ENCODE measurements around the gene PRPF40A. TPM values are rescaled to one million over a fixed set of nuclear protein-coding genes. Genes with fewer than 3 reads are reported as not detected.
A peak's percentile ranks its signal among the peaks of the same experiment; 100 is the strongest.

Gene PRPF40A
- total and polyA plus RNA-seq, 2 of the 13 experiments (the other 11 are each of a cell fraction or from before 2014, with no cell fraction given): 146 to 207 TPM

DNA sequence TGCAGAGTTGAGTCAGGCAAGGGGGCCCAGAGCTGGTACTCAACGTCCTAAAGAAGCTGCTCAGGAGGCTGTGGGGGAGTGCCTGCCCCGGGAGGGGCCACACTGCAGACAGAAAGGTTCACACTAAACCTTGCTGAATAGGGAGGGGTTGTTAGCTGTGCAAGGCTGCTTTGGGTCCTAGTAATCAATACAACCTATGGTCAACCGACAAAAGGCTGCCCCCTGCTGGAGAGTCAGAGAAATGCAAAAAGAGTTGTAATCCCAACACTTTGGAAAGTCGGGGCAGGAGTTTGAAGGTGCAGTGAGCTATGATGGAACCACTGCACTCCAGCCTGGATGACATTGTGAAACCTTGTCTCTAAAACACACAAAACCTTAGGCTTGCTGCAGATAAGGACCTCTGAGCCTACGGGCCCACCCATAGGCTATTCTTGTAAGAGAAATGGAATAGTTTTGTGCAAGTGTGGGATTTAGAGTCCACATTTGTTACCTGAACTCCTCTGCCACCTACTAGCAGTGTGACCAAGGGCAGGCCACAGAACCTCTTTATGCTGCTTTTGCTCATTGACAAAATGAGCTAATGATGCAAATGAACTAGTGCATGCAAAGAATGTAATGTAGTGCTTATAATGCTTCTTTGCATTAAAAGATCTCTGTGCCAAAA is 81.5 kb downstream of the PRPF40A start (continued):
- TF ChIP-seq, protein P1, sequence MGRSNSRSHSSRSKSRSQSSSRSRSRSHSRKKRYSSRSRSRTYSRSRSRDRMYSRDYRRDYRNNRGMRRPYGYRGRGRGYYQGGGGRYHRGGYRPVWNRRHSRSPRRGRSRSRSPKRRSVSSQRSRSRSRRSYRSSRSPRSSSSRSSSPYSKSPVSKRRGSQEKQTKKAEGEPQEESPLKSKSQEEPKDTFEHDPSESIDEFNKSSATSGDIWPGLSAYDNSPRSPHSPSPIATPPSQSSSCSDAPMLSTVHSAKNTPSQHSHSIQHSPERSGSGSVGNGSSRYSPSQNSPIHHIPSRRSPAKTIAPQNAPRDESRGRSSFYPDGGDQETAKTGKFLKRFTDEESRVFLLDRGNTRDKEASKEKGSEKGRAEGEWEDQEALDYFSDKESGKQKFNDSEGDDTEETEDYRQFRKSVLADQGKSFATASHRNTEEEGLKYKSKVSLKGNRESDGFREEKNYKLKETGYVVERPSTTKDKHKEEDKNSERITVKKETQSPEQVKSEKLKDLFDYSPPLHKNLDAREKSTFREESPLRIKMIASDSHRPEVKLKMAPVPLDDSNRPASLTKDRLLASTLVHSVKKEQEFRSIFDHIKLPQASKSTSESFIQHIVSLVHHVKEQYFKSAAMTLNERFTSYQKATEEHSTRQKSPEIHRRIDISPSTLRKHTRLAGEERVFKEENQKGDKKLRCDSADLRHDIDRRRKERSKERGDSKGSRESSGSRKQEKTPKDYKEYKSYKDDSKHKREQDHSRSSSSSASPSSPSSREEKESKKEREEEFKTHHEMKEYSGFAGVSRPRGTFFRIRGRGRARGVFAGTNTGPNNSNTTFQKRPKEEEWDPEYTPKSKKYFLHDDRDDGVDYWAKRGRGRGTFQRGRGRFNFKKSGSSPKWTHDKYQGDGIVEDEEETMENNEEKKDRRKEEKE (IDR thresholded peaks at IDR 0.05): no peak
- TF ChIP-seq, protein P2, sequence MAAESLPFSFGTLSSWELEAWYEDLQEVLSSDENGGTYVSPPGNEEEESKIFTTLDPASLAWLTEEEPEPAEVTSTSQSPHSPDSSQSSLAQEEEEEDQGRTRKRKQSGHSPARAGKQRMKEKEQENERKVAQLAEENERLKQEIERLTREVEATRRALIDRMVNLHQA (CRISPR knock-in tag; IDR thresholded peaks at IDR 0.05): no peak
- TF ChIP-seq ATF7 (IDR thresholded peaks at IDR 0.05) (no peak), ATF7 (CRISPR knock-in tag; IDR thresholded peaks at IDR 0.05) (no peak), ZNF580 (CRISPR knock-in tag; IDR thresholded peaks at IDR 0.05; ENCODE audit: borderline replicate concordance, low read depth) (peak; percentile 81; the same call in 1 of the 2 replicates), ZNF616 (CRISPR knock-in tag; IDR thresholded peaks at IDR 0.05; ENCODE audit: low read depth) (no peak), ZNF136 (CRISPR knock-in tag; IDR thresholded peaks at IDR 0.05; ENCODE audit: low read depth) (no peak), ZBTB7A (CRISPR knock-in tag; IDR thresholded peaks at IDR 0.05) (no peak), HOMEZ (CRISPR knock-in tag; IDR thresholded peaks at IDR 0.05; ENCODE audit: low read depth) (no peak), MIER3 (CRISPR knock-in tag; IDR thresholded peaks at IDR 0.05; ENCODE audit: borderline replicate concordance) (peak; percentile 15; the same call in 1 of the 2 replicates), POLR2A (IDR thresholded peaks at IDR 0.05; ENCODE audit: insufficient read depth in 1 of 2, low read depth in 2 of 2, low read length in 2 of 2) (no peak), FOSL2 (CRISPR knock-in tag; IDR thresholded peaks at IDR 0.05) (peak; percentile 19; the same call in 1 of the 2 replicates), JDP2 (CRISPR knock-in tag; IDR thresholded peaks at IDR 0.05; ENCODE audit: borderline replicate concordance) (no peak), ZNF792 (CRISPR knock-in tag; IDR thresholded peaks at IDR 0.05) (no peak), ZNF225 (CRISPR knock-in tag; IDR thresholded peaks at IDR 0.05) (no peak), KAT2B (IDR thresholded peaks at IDR 0.05; ENCODE audit: borderline replicate concordance, low read depth, low read length) (peak; percentile 57), U2AF2 (IDR thresholded peaks at IDR 0.05; ENCODE audit: low read depth, low read length) (no peak), FOXJ3 (CRISPR knock-in tag; IDR thresholded peaks at IDR 0.05; ENCODE audit: borderline replicate concordance) (no peak), MXD4 (CRISPR knock-in tag; IDR thresholded peaks at IDR 0.05) (no peak)
- TF ChIP-seq, protein P3, sequence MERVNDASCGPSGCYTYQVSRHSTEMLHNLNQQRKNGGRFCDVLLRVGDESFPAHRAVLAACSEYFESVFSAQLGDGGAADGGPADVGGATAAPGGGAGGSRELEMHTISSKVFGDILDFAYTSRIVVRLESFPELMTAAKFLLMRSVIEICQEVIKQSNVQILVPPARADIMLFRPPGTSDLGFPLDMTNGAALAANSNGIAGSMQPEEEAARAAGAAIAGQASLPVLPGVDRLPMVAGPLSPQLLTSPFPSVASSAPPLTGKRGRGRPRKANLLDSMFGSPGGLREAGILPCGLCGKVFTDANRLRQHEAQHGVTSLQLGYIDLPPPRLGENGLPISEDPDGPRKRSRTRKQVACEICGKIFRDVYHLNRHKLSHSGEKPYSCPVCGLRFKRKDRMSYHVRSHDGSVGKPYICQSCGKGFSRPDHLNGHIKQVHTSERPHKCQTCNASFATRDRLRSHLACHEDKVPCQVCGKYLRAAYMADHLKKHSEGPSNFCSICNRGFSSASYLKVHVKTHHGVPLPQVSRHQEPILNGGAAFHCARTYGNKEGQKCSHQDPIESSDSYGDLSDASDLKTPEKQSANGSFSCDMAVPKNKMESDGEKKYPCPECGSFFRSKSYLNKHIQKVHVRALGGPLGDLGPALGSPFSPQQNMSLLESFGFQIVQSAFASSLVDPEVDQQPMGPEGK (CRISPR knock-in tag; IDR thresholded peaks at IDR 0.05): peak; percentile 47; the same call in 1 of the 2 replicates
- TF ChIP-seq, protein P4, sequence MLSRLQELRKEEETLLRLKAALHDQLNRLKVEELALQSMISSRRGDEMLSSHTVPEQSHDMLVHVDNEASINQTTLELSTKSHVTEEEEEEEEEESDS (CRISPR knock-in tag; IDR thresholded peaks at IDR 0.05; ENCODE audit: borderline replicate concordance): no peak
- TF ChIP-seq, protein P5, sequence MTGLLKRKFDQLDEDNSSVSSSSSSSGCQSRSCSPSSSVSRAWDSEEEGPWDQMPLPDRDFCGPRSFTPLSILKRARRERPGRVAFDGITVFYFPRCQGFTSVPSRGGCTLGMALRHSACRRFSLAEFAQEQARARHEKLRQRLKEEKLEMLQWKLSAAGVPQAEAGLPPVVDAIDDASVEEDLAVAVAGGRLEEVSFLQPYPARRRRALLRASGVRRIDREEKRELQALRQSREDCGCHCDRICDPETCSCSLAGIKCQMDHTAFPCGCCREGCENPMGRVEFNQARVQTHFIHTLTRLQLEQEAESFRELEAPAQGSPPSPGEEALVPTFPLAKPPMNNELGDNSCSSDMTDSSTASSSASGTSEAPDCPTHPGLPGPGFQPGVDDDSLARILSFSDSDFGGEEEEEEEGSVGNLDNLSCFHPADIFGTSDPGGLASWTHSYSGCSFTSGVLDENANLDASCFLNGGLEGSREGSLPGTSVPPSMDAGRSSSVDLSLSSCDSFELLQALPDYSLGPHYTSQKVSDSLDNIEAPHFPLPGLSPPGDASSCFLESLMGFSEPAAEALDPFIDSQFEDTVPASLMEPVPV (CRISPR knock-in tag; IDR thresholded peaks at IDR 0.05): no peak

All from HepG2 (cell line).